B cell (primary cell): ENCODE data around the gene ARMC9. TPM values are rescaled to one million over a fixed set of nuclear protein-coding genes. Genes with fewer than 3 reads are reported as not detected.

Experiments used
- ATAC-seq: fragments of 200-7000 bp; cut with Tn5 transposase; one replicate; pipeline ENCODE4 v1.10.0; 2021; ENCODE audit warnings: low read depth, mild to moderate bottlenecking, moderate number of reproducible peaks, moderate library complexity
- CTCF ChIA-PET: fragments of 350-600 bp; sonication (Branson Sonifier 250); formaldehyde crosslinking; loops from one replicate; lab custom pipeline; 2021; ENCODE audit warnings: antibody characterized with exemption, inconsistent platforms; lab: Charles Lee
- POLR2A ChIA-PET: fragments of 350-600 bp; sonication (Branson Sonifier 250); formaldehyde crosslinking; loops from one replicate; lab custom pipeline; 2021; ENCODE audit warnings: antibody characterized with exemption; lab: Charles Lee
- DNase-seq: peaks from one replicate; pipeline ENCODE4 v3.0.0; 2013
- H2AFZ ChIP-seq: 2 replicates; pipeline ENCODE4 v1.6.1; 2012; ENCODE audit warnings: mild to moderate bottlenecking, low read depth, low read length; ENCODE audit not compliant: insufficient read depth, poor library complexity, severe bottlenecking
- H3K27ac ChIP-seq, 2 donors: 1 replicate in 1 of 2; 2 replicates in 1 of 2; pipeline ENCODE4 v1.5.1; 2012 to 2013; ENCODE audit warnings: low read length in 2 of 2, mild to moderate bottlenecking in 2 of 2, moderate library complexity in 1 of 2
- H3K27me3 ChIP-seq, 4 experiments: fragments of 200-600 bp in 1 of 4; sonication (generic) in 1 of 4; replicated peaks in 1 of 4; 1 replicate in 2 of 4; 2 replicates in 2 of 4; pipeline versions ENCODE4 v1.6.1 to v1.7.0; 2013 to 2016; ENCODE audit warnings: low read length in 3 of 4, mild to moderate bottlenecking in 2 of 4, mixed read lengths in 1 of 4, moderate library complexity in 1 of 4; ENCODE audit not compliant: insufficient read depth in 4 of 4, control insufficient read depth in 3 of 4; ENCODE audit errors: control extremely low read depth in 1 of 4
- H3K36me3 ChIP-seq, 2 experiments: replicated peaks in 1 of 2; 1 replicate in 1 of 2; 2 replicates in 1 of 2; pipeline versions ENCODE4 v1.6.1 to v1.7.1; 2013; ENCODE audit warnings: low read length in 1 of 2; ENCODE audit not compliant: insufficient read depth in 2 of 2, control insufficient read depth in 1 of 2; ENCODE audit errors: control extremely low read depth in 1 of 2, extremely low read depth in 1 of 2
- H3K4me1 ChIP-seq, 2 donors: fragments of 200-600 bp in 1 of 2; sonication (generic) in 1 of 2; 1 replicate in 1 of 2; 2 replicates in 1 of 2; pipeline versions ENCODE4 v1.5.1 to v1.6.1; 2013 to 2017; ENCODE audit warnings: low read length in 2 of 2; ENCODE audit not compliant: control insufficient read depth in 2 of 2, insufficient read depth in 2 of 2
- H3K4me2 ChIP-seq: replicated peaks from 2 replicates; pipeline ENCODE3; 2012; ENCODE audit warnings: mild to moderate bottlenecking, low read depth, low read length; ENCODE audit not compliant: poor library complexity, severe bottlenecking
- H3K4me3 ChIP-seq, 5 experiments: fragments of 200-600 bp in 1 of 5; sonication (generic) in 1 of 5; 1 replicate in 3 of 5; 2 replicates in 2 of 5; pipeline versions ENCODE4 v1.5.1 to v1.7.0; 2011 to 2016; ENCODE audit warnings: low read length in 4 of 5, mild to moderate bottlenecking in 4 of 5, low read depth in 2 of 5, control low read depth in 1 of 5, moderate library complexity in 1 of 5; ENCODE audit not compliant: insufficient read depth in 1 of 5; ENCODE audit errors: control extremely low read depth in 1 of 5, extremely low read depth in 1 of 5
- H3K79me2 ChIP-seq: fragments of 200-600 bp; sonication (generic); one replicate; pipeline ENCODE4 v1.6.0; 2016; ENCODE audit warnings: low read length; ENCODE audit not compliant: control insufficient read depth, insufficient read depth
- H3K9ac ChIP-seq: fragments of 200-600 bp; sonication (generic); 2 replicates; pipeline ENCODE4 v1.6.1; 2017; ENCODE audit warnings: mild to moderate bottlenecking, low read length, moderate library complexity
- H3K9me3 ChIP-seq, 3 donors: one replicate each; pipeline versions ENCODE4 v1.6.1 to v1.7.1; 2013; ENCODE audit warnings: low read length in 2 of 3; ENCODE audit not compliant: control insufficient read depth in 2 of 3, insufficient read depth in 1 of 3; ENCODE audit errors: control extremely low read depth in 1 of 3
- H4K20me1 ChIP-seq: 2 replicates; pipeline ENCODE4 v1.6.0; 2012; ENCODE audit warnings: mild to moderate bottlenecking, low read length; ENCODE audit not compliant: insufficient read depth, control insufficient read depth, poor library complexity, severe bottlenecking
- H3K27ac Mint-ChIP-seq: one replicate; pipeline ENCODE4 v1.8.0; 2021; ENCODE audit warnings: mixed read lengths
- H3K27me3 Mint-ChIP-seq: one replicate; pipeline ENCODE4 v1.8.0; 2021; ENCODE audit warnings: mixed read lengths
- H3K4me1 Mint-ChIP-seq: one replicate; pipeline ENCODE4 v1.8.0; 2021; ENCODE audit warnings: mixed read lengths
- H3K4me3 Mint-ChIP-seq: one replicate; pipeline ENCODE4 v1.8.0; 2021; ENCODE audit warnings: mixed read lengths
- H3K9me3 Mint-ChIP-seq: one replicate; pipeline ENCODE4 v1.8.0; 2022; ENCODE audit warnings: mixed read lengths; ENCODE audit not compliant: insufficient read depth
- EZH2 ChIP-seq: IDR thresholded peaks from 2 replicates; pipeline ENCODE4 v1.6.1; 2012; ENCODE audit warnings: borderline replicate concordance, low read depth, mild to moderate bottlenecking, moderate library complexity, low read length; ENCODE audit not compliant: insufficient read depth, poor library complexity, severe bottlenecking
- WGBS: methylation state at CpG from one replicate; pipeline ENCODE4 v1.1.5; 2013; ENCODE audit warnings: missing lambda C conversion rate; ENCODE audit not compliant: insufficient coverage; 5-methylcytosine and 5-hydroxymethylcytosine counted together
- intact Hi-C: fragments of 100-400 bp; cut with micrococcal nuclease; formaldehyde crosslinking; loops from one replicate; pipeline ENCODE4 v1.10.0; 2022
- polyA plus RNA-seq: library from polyadenylated mRNA; depleted of rRNA; stranded (reverse); fragments of >200 nt; gene quantifications from 2 replicates; pipeline ENCODE4 v1.2.3, GENCODE V29; 2012
- total RNA-seq, 2 donors: library from RNA; stranded (reverse); fragments of 120-200 nt in 1 of 2; gene quantifications; 1 replicate in 1 of 2; 2 replicates in 1 of 2; pipeline versions ENCODE4 v1.2.3 to v1.2.4, GENCODE V29; 2013 to 2022
- TF ChIP-seq, protein P1 (sequence below): fragments of 200-600 bp; IDR thresholded peaks from one replicate; pipeline ENCODE4 v1.8.0; 2022; ENCODE audit warnings: antibody characterized with exemption, mild to moderate bottlenecking

The ARMC9 gene
- total and polyA plus RNA-seq, 2 donors (not counting 1 experiment from before 2014, with no cell fraction given): 0.40 to 5.4 TPM

- Mint-ChIP-seq H3K9me3 (no peaks in the 10 kb centered on the region), H3K4me1 (no peaks in the 10 kb centered on the region), H3K4me3 (no peak overlapping the region), H3K27ac (no peak overlapping the region), H3K27me3 (no peaks in the 10 kb centered on the region)
- Histone ChIP-seq H2AFZ (no peak overlapping the region), H3K9me3 (no peaks in the 10 kb centered on the region), H3K27me3 (no peaks in the 10 kb centered on the region), H3K4me2 (no peak overlapping the region), H3K27ac (no peak overlapping the region), H3K79me2 (no peaks in the 10 kb centered on the region), H3K36me3 (no peaks in the 10 kb centered on the region), H3K4me1 (no peaks in the 10 kb centered on the region), H4K20me1 (no peaks in the 10 kb centered on the region), H3K4me3 (no peak overlapping the region), H3K9ac (no peak overlapping the region)
- ChIA-PET POLR2A (no interaction called here), CTCF (interaction anchor here (1.5 kb wide), 1 partner anchor 58 kb away, joined by 4 read pairs; no protein-coding TSS in a partner anchor)
- ATAC-seq: no peak
- WGBS: 83% methylated on average over 11 of the region's 14 CpGs
- no peak for TF ChIP-seq EZH2
- TF ChIP-seq, protein P1, sequence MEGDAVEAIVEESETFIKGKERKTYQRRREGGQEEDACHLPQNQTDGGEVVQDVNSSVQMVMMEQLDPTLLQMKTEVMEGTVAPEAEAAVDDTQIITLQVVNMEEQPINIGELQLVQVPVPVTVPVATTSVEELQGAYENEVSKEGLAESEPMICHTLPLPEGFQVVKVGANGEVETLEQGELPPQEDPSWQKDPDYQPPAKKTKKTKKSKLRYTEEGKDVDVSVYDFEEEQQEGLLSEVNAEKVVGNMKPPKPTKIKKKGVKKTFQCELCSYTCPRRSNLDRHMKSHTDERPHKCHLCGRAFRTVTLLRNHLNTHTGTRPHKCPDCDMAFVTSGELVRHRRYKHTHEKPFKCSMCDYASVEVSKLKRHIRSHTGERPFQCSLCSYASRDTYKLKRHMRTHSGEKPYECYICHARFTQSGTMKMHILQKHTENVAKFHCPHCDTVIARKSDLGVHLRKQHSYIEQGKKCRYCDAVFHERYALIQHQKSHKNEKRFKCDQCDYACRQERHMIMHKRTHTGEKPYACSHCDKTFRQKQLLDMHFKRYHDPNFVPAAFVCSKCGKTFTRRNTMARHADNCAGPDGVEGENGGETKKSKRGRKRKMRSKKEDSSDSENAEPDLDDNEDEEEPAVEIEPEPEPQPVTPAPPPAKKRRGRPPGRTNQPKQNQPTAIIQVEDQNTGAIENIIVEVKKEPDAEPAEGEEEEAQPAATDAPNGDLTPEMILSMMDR: no peak
- intact Hi-C loops: no loop called here
- DNase-seq: no peak
These were observed 143.8 kb downstream of the ARMC9 start for GRCh38 chr2:231342061-231342711.

DNA sequence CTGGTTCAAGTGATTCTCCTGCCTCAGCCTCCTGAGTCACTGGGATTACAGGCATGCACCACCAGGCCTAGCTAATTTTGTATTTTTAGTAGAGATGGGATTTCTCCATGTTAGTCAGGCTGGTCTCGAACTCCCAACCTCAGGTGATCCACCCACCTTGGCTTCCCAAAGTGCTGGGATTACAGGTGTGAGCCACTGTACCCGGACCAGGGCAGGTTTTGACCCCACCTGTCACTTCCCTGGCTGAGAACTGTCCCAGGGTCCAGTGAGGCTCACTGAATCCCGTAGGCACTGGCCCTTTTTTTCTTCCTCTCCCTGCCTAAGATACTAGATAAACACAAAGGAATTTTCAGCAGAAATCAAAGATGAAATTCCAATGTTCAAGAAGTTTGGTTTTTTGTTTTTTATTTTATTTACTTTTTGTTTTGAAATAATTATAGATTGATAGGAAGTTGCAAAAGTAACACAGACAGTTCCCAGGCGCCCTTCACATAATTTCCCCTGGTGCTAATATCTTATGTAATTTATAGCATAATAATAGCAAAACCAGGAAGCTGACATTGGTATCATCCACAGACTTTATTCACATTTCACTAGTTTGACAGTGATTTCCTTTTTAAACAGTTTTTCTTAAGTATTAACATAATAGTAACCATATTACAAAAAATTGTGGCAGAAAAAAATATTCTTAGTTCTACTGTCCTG is 144.7 kb downstream of the ARMC9 start:
- Mint-ChIP-seq H3K4me1 (no peaks in the 10 kb centered on the region), H3K27me3 (no peaks in the 10 kb centered on the region), H3K27ac (no peak overlapping the region), H3K9me3 (no peaks in the 10 kb centered on the region), H3K4me3 (no peak overlapping the region)
- H3K4me3 ChIP-seq: no peak overlapping the region
- no peaks in the 10 kb centered on the region for H3K79me2 ChIP-seq
- WGBS: 81% methylated on average over 3 of the region's 4 CpGs
- no peak overlapping the region for H3K27ac ChIP-seq
- no peaks in the 10 kb centered on the region for H3K4me1 ChIP-seq
- no peak overlapping the region for H3K9ac ChIP-seq
- ChIA-PET POLR2A (no interaction called here), CTCF (no interaction called here)
- intact Hi-C loops: no loop called here
- no peak overlapping the region for H3K4me2 ChIP-seq
- no peaks in the 10 kb centered on the region for H3K9me3 ChIP-seq
- H3K36me3 ChIP-seq: no peaks in the 10 kb centered on the region
- no peak for TF ChIP-seq EZH2
- TF ChIP-seq, protein P1: no peak
- H3K27me3 ChIP-seq: no peaks in the 10 kb centered on the region
- no peak overlapping the region for H2AFZ ChIP-seq
- ATAC-seq (no peak), DNase-seq (no peak)
- H4K20me1 ChIP-seq: no peaks in the 10 kb centered on the region
